SK-N-SH treated with all-trans-retinoic acid at 6 μM for 48 hours (cell line): Measurements from ENCODE around the gene ENTPD7.

Experiments used
- ARNTL ChIP-seq: fragments of 450-650 bp; formaldehyde crosslinking; IDR thresholded peaks from 2 replicates; pipeline ENCODE4 v1.5.0; 2020; ENCODE audit warnings: low read depth, mild to moderate bottlenecking, moderate library complexity, borderline replicate concordance
- CREB5 ChIP-seq: fragments of 250-450 bp; sonication (Bioruptor Pico); IDR thresholded peaks from 2 replicates; pipeline ENCODE4 v1.5.1; 2020; ENCODE audit warnings: low read depth, mild to moderate bottlenecking, moderate library complexity
- ISL1 ChIP-seq: fragments of 250-450 bp; sonication (Bioruptor Pico); IDR thresholded peaks from 2 replicates; pipeline ENCODE4 v2.1.2; 2022; ENCODE audit warnings: mild to moderate bottlenecking, moderate library complexity
- OSR1 ChIP-seq: fragments of 250-450 bp; sonication (Bioruptor Pico); IDR thresholded peaks from 2 replicates; pipeline ENCODE4 v1.8.0; 2022; ENCODE audit warnings: moderate library complexity, mild to moderate bottlenecking, inconsistent platforms
- PPARA ChIP-seq: fragments of 250-450 bp; sonication (Bioruptor Pico); IDR thresholded peaks from 2 replicates; pipeline ENCODE4 v1.5.0; 2020; ENCODE audit warnings: mild to moderate bottlenecking, borderline replicate concordance
- SNAI2 ChIP-seq: fragments of 250-450 bp; sonication (Bioruptor Pico); IDR thresholded peaks from 2 replicates; pipeline ENCODE4 v1.5.0; 2020; ENCODE audit warnings: mild to moderate bottlenecking, moderate library complexity
- ZNF565 ChIP-seq: fragments of 450-650 bp; formaldehyde crosslinking; conservative IDR thresholded peaks from 2 replicates; pipeline ENCODE4 v1.5.0; 2020; ENCODE audit warnings: low read depth, mild to moderate bottlenecking, moderate library complexity
- ZNF70 ChIP-seq: fragments of 450-650 bp; formaldehyde crosslinking; IDR thresholded peaks from 2 replicates; pipeline ENCODE4 v1.5.0; 2020; ENCODE audit warnings: mild to moderate bottlenecking, moderate library complexity

Gene ENTPD7

DNA sequence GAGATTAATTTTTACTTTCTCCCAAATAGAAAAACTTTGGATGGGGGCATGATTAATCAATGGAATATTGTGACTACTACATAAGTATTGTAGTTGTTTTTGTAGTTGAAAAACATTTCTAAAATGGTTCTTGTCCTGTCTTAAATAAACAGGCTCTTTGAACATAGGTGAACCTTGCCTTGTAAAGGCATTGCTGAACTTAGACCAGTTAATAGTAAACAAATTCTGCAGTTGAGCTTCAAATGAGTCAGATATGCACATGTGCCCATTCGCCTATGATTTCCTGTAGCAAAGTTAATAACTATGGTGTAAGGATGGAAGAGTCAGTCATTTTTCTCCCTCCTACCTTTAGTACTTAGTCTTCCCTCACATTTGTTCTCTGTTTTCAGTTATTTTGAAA lies 95.4 kb downstream of the ENTPD7 start (continued):
- TF ChIP-seq PPARA (no peak), ZNF565 (CRISPR knock-in tag) (no peak), SNAI2 (no peak), ARNTL (no peak), ZNF70 (CRISPR knock-in tag) (no peak), ISL1 (no peak), CREB5 (CRISPR knock-in tag) (no peak), OSR1 (CRISPR knock-in tag) (no peak)
